Spleen (tissue), 11 donors: ENCODE results near the gene SLIT3. TPM values are rescaled to one million over a fixed set of nuclear protein-coding genes. Genes with fewer than 3 reads are reported as not detected.

ENCODE experiments used
- DNase-seq: peaks from one replicate; pipeline ENCODE4 v3.0.0-alpha.2; 2020
- H3K27ac ChIP-seq, 8 donors: fragments of 200-600 bp; sonication (generic) in 7 of 8; 1 replicate in 4 of 8; 2 replicates in 4 of 8; pipeline versions ENCODE4 v1.5.0 to v1.8.0; 2016 to 2021; ENCODE audit warnings: inconsistent platforms in 4 of 8, mild to moderate bottlenecking in 4 of 8, moderate library complexity in 1 of 8
- H3K27me3 ChIP-seq, 7 donors: fragments of 200-600 bp; sonication (generic) in 6 of 7; replicated peaks in 1 of 7; 1 replicate in 4 of 7; 2 replicates in 3 of 7; pipeline versions ENCODE4 v1.5.0 to v1.8.0; 2016 to 2021; ENCODE audit warnings: inconsistent platforms in 3 of 7, mild to moderate bottlenecking in 1 of 7
- H3K36me3 ChIP-seq, 6 donors: fragments of 200-600 bp; sonication (generic) in 5 of 6; 1 replicate in 4 of 6; 2 replicates in 2 of 6; pipeline versions ENCODE4 v1.5.0 to v1.8.0; 2016 to 2021; ENCODE audit warnings: inconsistent platforms in 2 of 6
- H3K4me1 ChIP-seq, 6 donors: fragments of 200-600 bp; sonication (generic) in 5 of 6; 1 replicate in 3 of 6; 2 replicates in 3 of 6; pipeline versions ENCODE4 v1.5.0 to v1.8.0; 2016 to 2021; ENCODE audit warnings: inconsistent platforms in 3 of 6
- H3K4me3 ChIP-seq, 8 donors: fragments of 200-600 bp; sonication (generic) in 7 of 8; 1 replicate in 4 of 8; 2 replicates in 4 of 8; pipeline versions ENCODE4 v1.5.0 to v1.8.0; 2016 to 2021; ENCODE audit warnings: inconsistent platforms in 4 of 8, mild to moderate bottlenecking in 4 of 8, moderate library complexity in 2 of 8
- H3K9me3 ChIP-seq, 8 donors: fragments of 200-600 bp; sonication (generic) in 7 of 8; 1 replicate in 4 of 8; 2 replicates in 4 of 8; pipeline versions ENCODE4 v1.5.0 to v1.8.0; 2016 to 2021; ENCODE audit warnings: inconsistent platforms in 4 of 8
- POLR2A ChIP-seq, 3 donors: fragments of 450-650 bp; IDR thresholded peaks; one replicate each; pipeline ENCODE4 v1.5.1; 2017; ENCODE audit warnings: antibody characterized with exemption in 3 of 3, mild to moderate bottlenecking in 1 of 3
- POLR2AphosphoS5 ChIP-seq, 3 donors: sonication (generic); formaldehyde crosslinking; IDR thresholded peaks; one replicate each; pipeline ENCODE4 v1.5.1; 2017; ENCODE audit warnings: antibody characterized with exemption in 3 of 3
- WGBS, 5 donors: extraction: QIAGEN DNeasy Blood & Tissue Kit in 3 of 5; methylation state at CpG; one replicate each; pipeline versions ENCODE4 v1.1.5 to v1.1.7; 2013 to 2018; 5-methylcytosine and 5-hydroxymethylcytosine counted together
- intact Hi-C: fragments of 100-400 bp; cut with DNase I; formaldehyde crosslinking; loops from one replicate; pipeline ENCODE4 v1.15.0; 2023; ENCODE audit warnings: low total_unique reads
- polyA plus RNA-seq, 3 donors: library from polyadenylated mRNA; stranded (reverse); fragments of 200-250 nt; gene quantifications; one replicate each; pipeline ENCODE4 v1.2.1, GENCODE V29; 2013
- total RNA-seq, 7 donors: library from RNA; depleted of rRNA in 3 of 7; stranded (reverse); fragments of >200 nt in 3 of 7; fragmentation: NEBNext Ultra II Directional in 4 of 7; extraction: Animal tissue kit (Norgen Biotek cat#: 25700) in 4 of 7; gene quantifications; one replicate each; pipeline versions ENCODE4 v1.1.0 to v1.2.1, GENCODE V29; 2016 to 2021
- TF ChIP-seq, protein P1 (sequence below), 11 experiments: fragments of 200-600 bp in 7 of 11; fragments of 450-650 bp in 4 of 11; sonication (generic) in 4 of 11; IDR thresholded peaks in 8 of 11; conservative IDR thresholded peaks in 3 of 11; 1 replicate in 7 of 11; 2 replicates in 4 of 11; pipeline versions ENCODE4 v1.4.0 to v1.8.0; 2016 to 2021; ENCODE audit warnings: antibody characterized with exemption in 11 of 11, inconsistent platforms in 4 of 11, mild to moderate bottlenecking in 1 of 11
- donor health status: healthy with polysubstance abuse.
- donor health status: DM: no; HTN: no; CAD: no; lungs with moderate emphysema.
- donor health status: DM: no; HTN: no; CAD: no.
- donor health status: Bipolar disorder and iron deficiency.
- donor health status: healthy.
- donor health status: DM: no; HTN: no; CAD: no.
- donor health status: DM: yes; HTN: yes; CAD: no.

Gene SLIT3
- total and polyA plus RNA-seq, 10 donors = 0.33 to 54.0 (median 13.2) TPM

DNA sequence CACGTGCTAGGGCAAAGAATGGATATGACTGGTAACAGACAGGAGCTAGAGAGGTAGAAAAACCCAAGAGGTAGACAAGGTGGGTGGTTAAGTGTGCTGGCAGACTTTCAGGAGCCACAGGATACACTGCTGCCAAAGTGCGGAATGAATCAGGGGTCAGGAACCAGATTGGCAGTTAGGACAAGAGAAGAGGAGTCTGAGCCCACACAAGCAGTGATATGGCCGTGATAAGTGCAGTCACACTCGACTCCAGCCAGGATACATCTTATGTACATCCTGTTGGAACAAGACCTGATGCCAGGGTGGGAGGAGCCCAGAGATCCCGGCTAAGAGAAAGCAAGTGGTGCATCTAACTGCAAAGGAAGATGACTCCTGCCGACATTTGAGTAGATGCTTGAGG is 10.0 kb downstream of the SLIT3 start:
- intact Hi-C loops = no loop called here
- no peak for DNase-seq
- Histone ChIP-seq H3K9me3 (peaks cover 0 to 3% (median under 1%) of the 10 kb centered on the region in 8 donors), H3K4me1 (no peaks in the 10 kb centered on the region), H3K27me3 (peaks cover 0 to 20% (median 0%) of the 10 kb centered on the region in 7 donors), H3K4me3 (no peak overlapping the region), H3K36me3 (no peaks in the 10 kb centered on the region), H3K27ac (no peak overlapping the region)
- TF ChIP-seq POLR2A (IDR thresholded peaks at IDR 0.05) = no peak
- no peak for TF ChIP-seq POLR2AphosphoS5 (IDR thresholded peaks at IDR 0.05)
- TF ChIP-seq, protein P1, sequence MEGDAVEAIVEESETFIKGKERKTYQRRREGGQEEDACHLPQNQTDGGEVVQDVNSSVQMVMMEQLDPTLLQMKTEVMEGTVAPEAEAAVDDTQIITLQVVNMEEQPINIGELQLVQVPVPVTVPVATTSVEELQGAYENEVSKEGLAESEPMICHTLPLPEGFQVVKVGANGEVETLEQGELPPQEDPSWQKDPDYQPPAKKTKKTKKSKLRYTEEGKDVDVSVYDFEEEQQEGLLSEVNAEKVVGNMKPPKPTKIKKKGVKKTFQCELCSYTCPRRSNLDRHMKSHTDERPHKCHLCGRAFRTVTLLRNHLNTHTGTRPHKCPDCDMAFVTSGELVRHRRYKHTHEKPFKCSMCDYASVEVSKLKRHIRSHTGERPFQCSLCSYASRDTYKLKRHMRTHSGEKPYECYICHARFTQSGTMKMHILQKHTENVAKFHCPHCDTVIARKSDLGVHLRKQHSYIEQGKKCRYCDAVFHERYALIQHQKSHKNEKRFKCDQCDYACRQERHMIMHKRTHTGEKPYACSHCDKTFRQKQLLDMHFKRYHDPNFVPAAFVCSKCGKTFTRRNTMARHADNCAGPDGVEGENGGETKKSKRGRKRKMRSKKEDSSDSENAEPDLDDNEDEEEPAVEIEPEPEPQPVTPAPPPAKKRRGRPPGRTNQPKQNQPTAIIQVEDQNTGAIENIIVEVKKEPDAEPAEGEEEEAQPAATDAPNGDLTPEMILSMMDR (IDR thresholded peaks at IDR 0.05 in 8 of 11, conservative IDR thresholded peaks at IDR 0.05 in 3 of 11) = no peak
- 50 to 75% (median 56%) methylated on average over 6 of the region's 6 CpGs for WGBS, 5 donors

DNA sequence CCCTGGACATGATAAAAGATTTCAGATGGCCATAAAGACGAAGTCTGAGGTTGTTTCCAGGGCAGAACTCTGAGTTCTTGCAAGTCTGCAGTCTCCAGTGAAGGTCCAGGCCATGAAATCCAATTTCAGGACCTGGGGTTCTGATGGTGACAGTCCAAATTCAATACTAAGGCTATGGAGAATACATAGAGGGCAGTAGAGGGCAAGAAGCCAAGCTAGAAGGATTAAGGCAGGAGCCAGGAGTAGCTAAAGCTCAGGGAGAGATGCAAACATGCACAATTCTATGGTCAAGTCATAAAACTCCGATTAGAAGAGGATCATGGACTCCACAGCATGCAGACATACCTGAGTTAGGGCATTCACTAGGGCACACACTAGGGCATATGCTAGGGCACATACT is 11.4 kb downstream of the SLIT3 start:
- no peak for DNase-seq
- no peak overlapping the region for H3K27ac ChIP-seq
- intact Hi-C loops = no loop called here
- 64 to 72% (median 69%) methylated on average over 2 of the region's 2 CpGs for WGBS, 5 donors
- no peaks in the 10 kb centered on the region for H3K4me1 ChIP-seq
- peaks cover 0 to 15% (median 8%) of the 10 kb centered on the region in 8 donors for H3K9me3 ChIP-seq
- no peak for TF ChIP-seq POLR2AphosphoS5 (IDR thresholded peaks at IDR 0.05)
- TF ChIP-seq, protein P1 (IDR thresholded peaks at IDR 0.05 in 8 of 11, conservative IDR thresholded peaks at IDR 0.05 in 3 of 11) = no peak
- no peak for TF ChIP-seq POLR2A (IDR thresholded peaks at IDR 0.05)
- H3K36me3 ChIP-seq = no peaks in the 10 kb centered on the region
- H3K4me3 ChIP-seq = no peak overlapping the region
- H3K27me3 ChIP-seq = peaks cover 0 to 20% (median 0%) of the 10 kb centered on the region in 7 donors

DNA sequence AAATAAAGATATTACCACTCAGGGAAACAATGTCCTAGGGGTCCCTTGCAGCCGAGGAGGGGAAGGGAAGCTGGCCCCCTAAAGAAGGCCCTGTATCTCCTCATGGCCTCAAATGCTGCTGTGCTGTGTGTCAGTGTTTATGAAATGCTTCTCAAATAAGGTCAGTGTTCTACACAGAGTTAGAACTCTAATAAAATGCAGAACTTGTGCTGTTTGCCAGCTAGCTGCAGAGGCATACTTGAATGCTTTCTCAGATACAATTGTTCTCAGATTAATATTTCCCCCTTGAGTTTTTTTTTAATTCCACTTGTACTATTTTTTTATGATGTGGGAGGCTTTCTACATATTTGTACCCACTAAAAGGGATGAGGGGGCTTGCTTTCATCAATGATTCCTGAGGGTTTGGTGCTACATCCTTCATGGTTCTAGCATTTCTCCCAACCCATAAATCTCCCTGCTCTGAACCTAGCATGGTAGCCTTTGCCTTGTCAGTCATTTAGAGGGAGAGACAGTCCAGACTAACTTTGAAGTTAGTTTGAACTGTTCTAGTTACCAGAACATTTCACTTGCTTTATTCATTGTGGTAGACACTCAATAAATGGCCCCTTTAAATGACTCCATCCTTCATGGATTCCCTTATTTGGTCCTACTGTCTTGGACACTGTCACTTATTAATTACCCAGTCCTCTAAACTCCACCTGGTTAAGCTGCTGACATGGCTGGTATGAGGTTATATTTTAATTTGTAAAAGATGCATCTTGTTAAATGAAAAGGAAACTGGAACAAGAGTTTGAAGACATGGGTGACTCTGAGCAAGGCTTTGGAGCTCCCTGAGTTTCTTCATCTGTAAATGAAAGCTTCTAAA is 12.6 kb downstream of the SLIT3 start:
- Histone ChIP-seq H3K4me3 (no peak overlapping the region), H3K9me3 (peaks cover 0 to 15% (median 8%) of the 10 kb centered on the region in 8 donors), H3K27ac (no peak overlapping the region), H3K27me3 (peaks cover 0 to 20% (median 0%) of the 10 kb centered on the region in 7 donors), H3K4me1 (no peaks in the 10 kb centered on the region), H3K36me3 (no peaks in the 10 kb centered on the region)
- no peak for DNase-seq
- 52 to 79% (median 53%) methylated on average over 1 of the region's 1 CpG for WGBS, 5 donors
- TF ChIP-seq POLR2A (IDR thresholded peaks at IDR 0.05) (no peak), POLR2AphosphoS5 (IDR thresholded peaks at IDR 0.05) (no peak)
- TF ChIP-seq, protein P1 (IDR thresholded peaks at IDR 0.05 in 8 of 11, conservative IDR thresholded peaks at IDR 0.05 in 3 of 11) = no peak
- intact Hi-C loops = no loop called here

DNA sequence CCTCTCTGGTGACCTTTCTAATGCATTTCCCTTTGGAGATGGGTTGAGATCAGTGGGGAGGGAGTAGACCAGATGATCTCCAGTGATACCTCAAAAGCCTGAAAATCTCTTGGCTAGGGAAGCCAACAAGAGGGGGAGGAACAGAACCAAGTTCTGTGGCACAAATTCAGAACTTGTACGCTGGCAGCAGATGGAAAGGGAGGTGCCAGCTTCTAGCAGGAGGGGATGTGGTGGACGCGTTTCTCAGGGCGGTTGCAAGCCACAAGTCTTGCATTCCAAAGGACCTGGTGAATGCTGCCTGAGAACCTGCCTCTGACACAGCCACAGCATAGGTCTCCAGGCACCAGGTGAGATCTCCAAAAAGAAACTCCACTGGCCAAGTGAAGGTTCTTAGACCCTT is 13.4 kb downstream of the SLIT3 start:
- intact Hi-C loops = no loop called here
- WGBS, 5 donors = 69 to 84% (median 77%) methylated on average over 4 of the region's 4 CpGs
- TF ChIP-seq POLR2A (IDR thresholded peaks at IDR 0.05) (no peak), POLR2AphosphoS5 (IDR thresholded peaks at IDR 0.05) (no peak)
- TF ChIP-seq, protein P1 (IDR thresholded peaks at IDR 0.05 in 8 of 11, conservative IDR thresholded peaks at IDR 0.05 in 3 of 11) = no peak

More for the DNA sequence above, 13.4 kb downstream of the SLIT3 start:
- Histone ChIP-seq H3K4me1 (no peaks in the 10 kb centered on the region), H3K27me3 (peaks cover 0 to 20% (median 0%) of the 10 kb centered on the region in 7 donors), H3K9me3 (peaks cover 0 to 15% (median 8%) of the 10 kb centered on the region in 8 donors), H3K4me3 (no peak overlapping the region), H3K27ac (no peak overlapping the region), H3K36me3 (no peaks in the 10 kb centered on the region)
- no peak for DNase-seq
